Suprapubic skin (tissue), 4 donors: ENCODE measurements around the gene ANXA4. TPM values are rescaled to one million over a fixed set of nuclear protein-coding genes. Genes with fewer than 3 reads are reported as not detected.

ENCODE experiments used
- DNase-seq, 2 donors: peaks; one replicate each; pipeline ENCODE4 v3.0.0-alpha.2; 2019; ENCODE audit warnings: low spot score in 2 of 2
- H3K27ac ChIP-seq: fragments of 200-600 bp; sonication (generic); one replicate; pipeline ENCODE4 v1.5.1; 2019
- H3K27me3 ChIP-seq: fragments of 200-600 bp; sonication (generic); one replicate; pipeline ENCODE4 v1.5.1; 2019
- H3K36me3 ChIP-seq: fragments of 200-600 bp; sonication (generic); one replicate; pipeline ENCODE4 v1.5.1; 2019
- H3K4me1 ChIP-seq: fragments of 200-600 bp; sonication (generic); one replicate; pipeline ENCODE4 v1.5.1; 2019
- H3K4me3 ChIP-seq: fragments of 200-600 bp; sonication (generic); one replicate; pipeline ENCODE4 v1.5.1; 2019; ENCODE audit warnings: mild to moderate bottlenecking
- H3K9me3 ChIP-seq: fragments of 200-600 bp; sonication (generic); one replicate; pipeline ENCODE4 v1.5.1; 2019
- CTCF ChIP-seq, 2 donors: fragments of 200-600 bp in 1 of 2; fragments of 450-650 bp in 1 of 2; sonication (generic) in 1 of 2; IDR thresholded peaks; one replicate each; pipeline ENCODE4 v1.5.1; 2016 to 2019; ENCODE audit warnings: antibody characterized with exemption in 2 of 2, mild to moderate bottlenecking in 1 of 2, moderate library complexity in 1 of 2
- EP300 ChIP-seq: sonication (generic); formaldehyde crosslinking; IDR thresholded peaks from one replicate; pipeline ENCODE4 v1.6.1; 2017; ENCODE audit warnings: antibody characterized with exemption
- POLR2A ChIP-seq, 2 donors: fragments of 450-650 bp; IDR thresholded peaks; one replicate each; pipeline ENCODE4 v1.6.1; 2017; ENCODE audit warnings: antibody characterized with exemption in 2 of 2, mild to moderate bottlenecking in 2 of 2, moderate library complexity in 2 of 2
- POLR2AphosphoS5 ChIP-seq, 3 donors: sonication (generic); formaldehyde crosslinking; IDR thresholded peaks; one replicate each; pipeline ENCODE4 v1.6.1; 2017; ENCODE audit warnings: antibody characterized with exemption in 3 of 3
- WGBS: methylation state at CpG from one replicate; pipeline ENCODE4 v1.1.5; 2018; 5-methylcytosine and 5-hydroxymethylcytosine counted together
- total RNA-seq, 4 donors: library from RNA; depleted of rRNA; stranded (reverse); fragments of >200 nt; gene quantifications; one replicate each; pipeline ENCODE4 v1.1.0, GENCODE V29; 2016

ANXA4 gene
- total RNA-seq, 4 donors from 2014 or later, result 58.1 to 91.6 (median 85.8) TPM

GRCh38 chr2:69779258-69780001 is 37.5 kb downstream of the ANXA4 start:
- TF ChIP-seq EP300 (no peak), POLR2A (IDR thresholded peaks at IDR 0.05) (no peak), POLR2AphosphoS5 (IDR thresholded peaks at IDR 0.05) (no peak), CTCF (IDR thresholded peaks at IDR 0.05) (no peak)
- no peaks in the 10 kb centered on the region for H3K27me3 ChIP-seq
- WGBS, result 63% methylated on average over 5 of the region's 5 CpGs
- no peaks in the 10 kb centered on the region for H3K9me3 ChIP-seq
- H3K36me3 ChIP-seq, result no peaks in the 10 kb centered on the region
- H3K4me1 ChIP-seq, result peaks cover 29% of the 10 kb centered on the region
- no peak overlapping the region for H3K27ac ChIP-seq
- no peak for DNase-seq
- no peak overlapping the region for H3K4me3 ChIP-seq

GRCh38 chr2:69780921-69781320 is 39.0 kb downstream of the ANXA4 start:
- Histone ChIP-seq H3K9me3 (no peaks in the 10 kb centered on the region), H3K27ac (no peak overlapping the region), H3K36me3 (no peaks in the 10 kb centered on the region), H3K4me3 (no peak overlapping the region), H3K27me3 (no peaks in the 10 kb centered on the region), H3K4me1 (peaks cover 24% of the 10 kb centered on the region)
- DNase-seq, result no peak
- no peak for TF ChIP-seq POLR2A (IDR thresholded peaks at IDR 0.05)
- no peak for TF ChIP-seq CTCF (IDR thresholded peaks at IDR 0.05)
- TF ChIP-seq POLR2AphosphoS5 (IDR thresholded peaks at IDR 0.05), result no peak
- TF ChIP-seq EP300, result no peak
- 82% methylated on average over 5 of the region's 5 CpGs for WGBS

- TF ChIP-seq CTCF (IDR thresholded peaks at IDR 0.05) (no peak), POLR2AphosphoS5 (IDR thresholded peaks at IDR 0.05) (no peak), EP300 (no peak), POLR2A (IDR thresholded peaks at IDR 0.05) (no peak)
- H3K36me3 ChIP-seq, result peaks cover under 1% of the 10 kb centered on the region
- H3K4me1 ChIP-seq, result peaks cover 24% of the 10 kb centered on the region
- H3K9me3 ChIP-seq, result no peaks in the 10 kb centered on the region
- no peak for DNase-seq
- H3K4me3 ChIP-seq, result no peak overlapping the region
- no peaks in the 10 kb centered on the region for H3K27me3 ChIP-seq
- 73% methylated on average over 5 of the region's 5 CpGs for WGBS
- peak overlapping the region; percentile 14 for H3K27ac ChIP-seq
Observed at GRCh38 chr2:69781321-69782248, 39.7 kb downstream of the ANXA4 start.

GRCh38 chr2:69784228-69784627 is 42.3 kb downstream of the ANXA4 start:
- no peak for DNase-seq
- Histone ChIP-seq H3K36me3 (peaks cover 21% of the 10 kb centered on the region), H3K27me3 (no peaks in the 10 kb centered on the region), H3K4me3 (no peak overlapping the region), H3K27ac (no peak overlapping the region), H3K9me3 (no peaks in the 10 kb centered on the region), H3K4me1 (peaks cover 21% of the 10 kb centered on the region)
- 89% methylated on average over 5 of the region's 5 CpGs for WGBS
- TF ChIP-seq CTCF (IDR thresholded peaks at IDR 0.05) (no peak), POLR2AphosphoS5 (IDR thresholded peaks at IDR 0.05) (no peak), POLR2A (IDR thresholded peaks at IDR 0.05) (no peak), EP300 (no peak)

- no peak overlapping the region for H3K4me3 ChIP-seq
- WGBS, result 96% methylated on average over 2 of the region's 2 CpGs
- H3K4me1 ChIP-seq, result peaks cover 25% of the 10 kb centered on the region
- no peaks in the 10 kb centered on the region for H3K9me3 ChIP-seq
- no peak for DNase-seq
- H3K27ac ChIP-seq, result no peak overlapping the region
- no peak for TF ChIP-seq EP300
- no peak for TF ChIP-seq POLR2A (IDR thresholded peaks at IDR 0.05)
- H3K27me3 ChIP-seq, result no peaks in the 10 kb centered on the region
- peaks cover 22% of the 10 kb centered on the region for H3K36me3 ChIP-seq
Observed at GRCh38 chr2:69785358-69785757, 43.4 kb downstream of the ANXA4 start.
